HepG2 (cell line): ENCODE results near the gene MED25. TPM values are rescaled to one million over a fixed set of nuclear protein-coding genes. Genes with fewer than 3 reads are reported as not detected.

Experiments used
- CBX2 ChIP-seq, 2 experiments: fragments of 200-600 bp in 1 of 2; sonication (generic); formaldehyde crosslinking in 1 of 2; IDR thresholded peaks; 2 replicates each; pipeline versions ENCODE4 v1.7.0 to v1.8.1; 2018 to 2022; ENCODE audit warnings: low read depth in 2 of 2, low read length in 1 of 2, mild to moderate bottlenecking in 1 of 2, missing genetic modification reagents in 1 of 2
- GPBP1L1 ChIP-seq: sonication (generic); formaldehyde crosslinking; IDR thresholded peaks from 2 replicates; pipeline ENCODE4 v1.5.0; 2020; ENCODE audit warnings: mild to moderate bottlenecking, missing genetic modification reagents
- HINFP ChIP-seq: sonication (generic); formaldehyde crosslinking; IDR thresholded peaks from 2 replicates; pipeline ENCODE4 v1.4.0; 2020; ENCODE audit warnings: low read depth, mild to moderate bottlenecking, missing genetic modification reagents
- HMGA1 ChIP-seq: sonication (generic); formaldehyde crosslinking; conservative IDR thresholded peaks from 2 replicates; pipeline ENCODE4 v1.4.0; 2020; ENCODE audit warnings: missing genetic modification reagents
- PPARG ChIP-seq: conservative IDR thresholded peaks from 2 replicates; pipeline ENCODE4 v1.6.1; 2016; ENCODE audit warnings: missing biosample characterization, missing genetic modification reagents
- SSRP1 ChIP-seq: IDR thresholded peaks from 2 replicates; pipeline ENCODE4 v1.6.1; 2016; ENCODE audit warnings: control low read depth
- YY1 ChIP-seq: IDR thresholded peaks from 2 replicates; pipeline ENCODE4 v1.6.1; 2011; ENCODE audit warnings: low read length, low read depth, moderate library complexity, mild to moderate bottlenecking; ENCODE audit not compliant: insufficient read depth, insufficient replicate concordance
- ZBTB43 ChIP-seq: sonication (generic); formaldehyde crosslinking; conservative IDR thresholded peaks from 2 replicates; pipeline ENCODE4 v1.4.0; 2020; ENCODE audit warnings: missing genetic modification reagents
- ZBTB44 ChIP-seq: sonication (generic); formaldehyde crosslinking; IDR thresholded peaks from 2 replicates; pipeline ENCODE4 v1.4.0; 2020; ENCODE audit warnings: missing genetic modification reagents
- ZEB1 ChIP-seq: IDR thresholded peaks from 2 replicates; pipeline ENCODE4 v1.6.1; 2012; ENCODE audit warnings: mild to moderate bottlenecking, low read depth, inconsistent platforms; ENCODE audit not compliant: insufficient replicate concordance
- ZNF557 ChIP-seq: sonication (generic); formaldehyde crosslinking; IDR thresholded peaks from 2 replicates; pipeline ENCODE4 v1.4.0; 2020; ENCODE audit warnings: missing genetic modification reagents
- polyA plus RNA-seq, 8 experiments: library from polyadenylated mRNA; depleted of rRNA in 3 of 8; stranded (reverse) in 7 of 8; unstranded in 1 of 8; fragments of >200 nt; fragmentation: Illumina TruSeq in 4 of 8; extraction: Trizol in 4 of 8; gene quantifications; 2 replicates each; pipeline versions ENCODE4 v1.2.1 to v1.2.3, GENCODE V29; 2011 to 2016; ENCODE audit warnings: low read depth in 4 of 8, missing spikeins in 1 of 8, mixed read lengths in 1 of 8; ENCODE audit not compliant: insufficient read depth in 1 of 8
- total RNA-seq, 5 experiments: library from RNA; depleted of rRNA; stranded (reverse); fragments of >200 nt; fragmentation: Illumina TruSeq; extraction: Trizol; gene quantifications; 2 replicates each; pipeline ENCODE4 v1.2.3, GENCODE V29; 2016; ENCODE audit warnings: low read depth in 1 of 5
- TF ChIP-seq, protein P1 (sequence below): sonication (generic); formaldehyde crosslinking; IDR thresholded peaks from 2 replicates; pipeline ENCODE4 v1.8.1; 2023; ENCODE audit warnings: missing genetic modification reagents, inconsistent platforms, borderline replicate concordance
- TF ChIP-seq, protein P2 (sequence below): sonication (generic); formaldehyde crosslinking; IDR thresholded peaks from 2 replicates; pipeline ENCODE4 v1.8.0; 2022; ENCODE audit warnings: mild to moderate bottlenecking, missing genetic modification reagents, moderate library complexity
- TF ChIP-seq, protein P3 (sequence below): IDR thresholded peaks from 2 replicates; pipeline ENCODE4 v1.6.1; 2016; ENCODE audit warnings: missing compliant biosample characterization, missing genetic modification reagents, borderline replicate concordance
- TF ChIP-seq, protein P4 (sequence below): sonication (generic); formaldehyde crosslinking; IDR thresholded peaks from 2 replicates; pipeline ENCODE4 v1.4.0; 2020; ENCODE audit warnings: missing genetic modification reagents
- TF ChIP-seq, protein P5 (sequence below): sonication (generic); formaldehyde crosslinking; IDR thresholded peaks from 2 replicates; pipeline ENCODE4 v1.5.0; 2020; ENCODE audit warnings: missing genetic modification reagents

The MED25 gene
- total and polyA plus RNA-seq, 2 of the 13 experiments (the other 11 are each of a cell fraction or from before 2014, with no cell fraction given), result 11.1 to 15.1 TPM

- peak; percentile 74 for TF ChIP-seq YY1
- TF ChIP-seq HMGA1 (CRISPR knock-in tag), result no peak
- TF ChIP-seq, protein P1, sequence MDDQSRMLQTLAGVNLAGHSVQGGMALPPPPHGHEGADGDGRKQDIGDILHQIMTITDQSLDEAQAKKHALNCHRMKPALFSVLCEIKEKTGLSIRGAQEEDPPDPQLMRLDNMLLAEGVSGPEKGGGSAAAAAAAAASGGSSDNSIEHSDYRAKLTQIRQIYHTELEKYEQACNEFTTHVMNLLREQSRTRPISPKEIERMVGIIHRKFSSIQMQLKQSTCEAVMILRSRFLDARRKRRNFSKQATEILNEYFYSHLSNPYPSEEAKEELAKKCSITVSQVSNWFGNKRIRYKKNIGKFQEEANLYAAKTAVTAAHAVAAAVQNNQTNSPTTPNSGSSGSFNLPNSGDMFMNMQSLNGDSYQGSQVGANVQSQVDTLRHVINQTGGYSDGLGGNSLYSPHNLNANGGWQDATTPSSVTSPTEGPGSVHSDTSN, result no peak
- TF ChIP-seq, protein P2, sequence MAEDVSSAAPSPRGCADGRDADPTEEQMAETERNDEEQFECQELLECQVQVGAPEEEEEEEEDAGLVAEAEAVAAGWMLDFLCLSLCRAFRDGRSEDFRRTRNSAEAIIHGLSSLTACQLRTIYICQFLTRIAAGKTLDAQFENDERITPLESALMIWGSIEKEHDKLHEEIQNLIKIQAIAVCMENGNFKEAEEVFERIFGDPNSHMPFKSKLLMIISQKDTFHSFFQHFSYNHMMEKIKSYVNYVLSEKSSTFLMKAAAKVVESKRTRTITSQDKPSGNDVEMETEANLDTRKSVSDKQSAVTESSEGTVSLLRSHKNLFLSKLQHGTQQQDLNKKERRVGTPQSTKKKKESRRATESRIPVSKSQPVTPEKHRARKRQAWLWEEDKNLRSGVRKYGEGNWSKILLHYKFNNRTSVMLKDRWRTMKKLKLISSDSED (CRISPR knock-in tag), result no peak
- TF ChIP-seq ZEB1, result no peak
- no peak; the same call in 1 of the 2 replicates for TF ChIP-seq HINFP (CRISPR knock-in tag)
- 0 out of 2 replicates have a peak, but pooled peaks have one; percentile 55 for TF ChIP-seq ZBTB43
- TF ChIP-seq, protein P3, sequence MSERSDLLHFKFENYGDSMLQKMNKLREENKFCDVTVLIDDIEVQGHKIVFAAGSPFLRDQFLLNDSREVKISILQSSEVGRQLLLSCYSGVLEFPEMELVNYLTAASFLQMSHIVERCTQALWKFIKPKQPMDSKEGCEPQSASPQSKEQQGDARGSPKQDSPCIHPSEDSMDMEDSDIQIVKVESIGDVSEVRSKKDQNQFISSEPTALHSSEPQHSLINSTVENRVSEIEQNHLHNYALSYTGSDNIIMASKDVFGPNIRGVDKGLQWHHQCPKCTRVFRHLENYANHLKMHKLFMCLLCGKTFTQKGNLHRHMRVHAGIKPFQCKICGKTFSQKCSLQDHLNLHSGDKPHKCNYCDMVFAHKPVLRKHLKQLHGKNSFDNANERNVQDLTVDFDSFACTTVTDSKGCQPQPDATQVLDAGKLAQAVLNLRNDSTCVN, result no peak
- no peak for TF ChIP-seq CBX2 (IDR thresholded peaks at IDR 0.05; ENCODE audit: low read depth, low read length)
- TF ChIP-seq CBX2 (CRISPR knock-in tag; IDR thresholded peaks at IDR 0.05; ENCODE audit: low read depth), result 0 out of 2 replicates have a peak, but pooled peaks have one; percentile 62
- TF ChIP-seq PPARG, result no peak; the same call in 1 of the 2 replicates
- TF ChIP-seq, protein P4, sequence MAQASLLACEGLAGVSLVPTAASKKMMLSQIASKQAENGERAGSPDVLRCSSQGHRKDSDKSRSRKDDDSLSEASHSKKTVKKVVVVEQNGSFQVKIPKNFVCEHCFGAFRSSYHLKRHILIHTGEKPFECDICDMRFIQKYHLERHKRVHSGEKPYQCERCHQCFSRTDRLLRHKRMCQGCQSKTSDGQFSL, result no peak
- no peak for TF ChIP-seq ZNF557
- TF ChIP-seq SSRP1 (CRISPR knock-in tag), result no peak
- TF ChIP-seq ZBTB44 (CRISPR knock-in tag), result peak; percentile 41; the same call in 1 of the 2 replicates
- TF ChIP-seq GPBP1L1, result no peak
- TF ChIP-seq, protein P5, sequence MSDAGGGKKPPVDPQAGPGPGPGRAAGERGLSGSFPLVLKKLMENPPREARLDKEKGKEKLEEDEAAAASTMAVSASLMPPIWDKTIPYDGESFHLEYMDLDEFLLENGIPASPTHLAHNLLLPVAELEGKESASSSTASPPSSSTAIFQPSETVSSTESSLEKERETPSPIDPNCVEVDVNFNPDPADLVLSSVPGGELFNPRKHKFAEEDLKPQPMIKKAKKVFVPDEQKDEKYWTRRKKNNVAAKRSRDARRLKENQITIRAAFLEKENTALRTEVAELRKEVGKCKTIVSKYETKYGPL (CRISPR knock-in tag), result 0 out of 2 replicates have a peak, but pooled peaks have one; percentile 51
Observed at GRCh38 chr19:49869484-49870308, 51.6 kb downstream of the MED25 start (continued).
